Right lobe of liver (tissue), 4 donors: Measurements from ENCODE around the gene SCGB3A1.

Source experiments
- POLR2A ChIP-seq: fragments of 450-650 bp; IDR thresholded peaks from one replicate; pipeline ENCODE4 v1.6.1; 2017; ENCODE audit warnings: antibody characterized with exemption, mild to moderate bottlenecking
- TF ChIP-seq, protein P1 (sequence below), 4 donors: fragments of 200-600 bp in 3 of 4; fragments of 450-650 bp in 1 of 4; IDR thresholded peaks; one replicate each; pipeline versions ENCODE4 v1.5.1 to v1.8.0; 2016 to 2022; ENCODE audit warnings: antibody characterized with exemption in 4 of 4, mild to moderate bottlenecking in 2 of 4
- donor health status: DM: no; HTN: no; CAD: no.
- donor health status: DM: no; HTN: no; CAD: no.
- donor health status: DM: no; HTN: yes; CAD: no.

DNA sequence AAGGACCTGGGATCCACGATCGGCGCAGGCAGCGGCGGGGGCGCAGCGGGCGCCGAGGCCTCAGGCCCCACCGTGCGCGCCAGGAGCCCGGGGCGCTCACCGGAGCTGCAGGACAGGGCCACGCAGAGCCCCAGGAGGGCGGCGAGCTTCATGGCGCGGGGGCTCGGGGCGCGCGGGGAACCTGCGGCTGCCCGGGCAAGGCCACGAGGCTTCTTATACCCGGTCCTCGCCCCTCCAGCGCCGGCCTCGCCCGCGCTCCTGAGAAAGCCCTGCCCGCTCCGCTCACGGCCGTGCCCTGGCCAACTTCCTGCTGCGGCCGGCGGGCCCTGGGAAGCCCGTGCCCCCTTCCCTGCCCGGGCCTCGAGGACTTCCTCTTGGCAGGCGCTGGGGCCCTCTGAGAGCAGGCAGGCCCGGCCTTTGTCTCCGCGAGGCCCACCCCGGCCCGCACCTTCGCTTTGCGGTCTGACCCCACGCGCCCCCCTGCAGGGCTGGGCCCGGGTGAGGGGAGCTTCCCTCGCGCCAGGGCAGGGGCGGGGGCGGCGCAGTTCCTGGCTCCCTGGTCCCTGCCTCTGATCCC lies at the start of gene SCGB3A1:
- TF ChIP-seq, protein P1, sequence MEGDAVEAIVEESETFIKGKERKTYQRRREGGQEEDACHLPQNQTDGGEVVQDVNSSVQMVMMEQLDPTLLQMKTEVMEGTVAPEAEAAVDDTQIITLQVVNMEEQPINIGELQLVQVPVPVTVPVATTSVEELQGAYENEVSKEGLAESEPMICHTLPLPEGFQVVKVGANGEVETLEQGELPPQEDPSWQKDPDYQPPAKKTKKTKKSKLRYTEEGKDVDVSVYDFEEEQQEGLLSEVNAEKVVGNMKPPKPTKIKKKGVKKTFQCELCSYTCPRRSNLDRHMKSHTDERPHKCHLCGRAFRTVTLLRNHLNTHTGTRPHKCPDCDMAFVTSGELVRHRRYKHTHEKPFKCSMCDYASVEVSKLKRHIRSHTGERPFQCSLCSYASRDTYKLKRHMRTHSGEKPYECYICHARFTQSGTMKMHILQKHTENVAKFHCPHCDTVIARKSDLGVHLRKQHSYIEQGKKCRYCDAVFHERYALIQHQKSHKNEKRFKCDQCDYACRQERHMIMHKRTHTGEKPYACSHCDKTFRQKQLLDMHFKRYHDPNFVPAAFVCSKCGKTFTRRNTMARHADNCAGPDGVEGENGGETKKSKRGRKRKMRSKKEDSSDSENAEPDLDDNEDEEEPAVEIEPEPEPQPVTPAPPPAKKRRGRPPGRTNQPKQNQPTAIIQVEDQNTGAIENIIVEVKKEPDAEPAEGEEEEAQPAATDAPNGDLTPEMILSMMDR (IDR thresholded peaks at IDR 0.05): no peak
- TF ChIP-seq POLR2A: no peak
